ENCODE results near the gene HACL1.
"Not testable (repeated sequence)": the region's sequence is repeated elsewhere in the genome, so short reads cannot be mapped to it uniquely, and the experiment has no call there.

HACL1 gene

DNA sequence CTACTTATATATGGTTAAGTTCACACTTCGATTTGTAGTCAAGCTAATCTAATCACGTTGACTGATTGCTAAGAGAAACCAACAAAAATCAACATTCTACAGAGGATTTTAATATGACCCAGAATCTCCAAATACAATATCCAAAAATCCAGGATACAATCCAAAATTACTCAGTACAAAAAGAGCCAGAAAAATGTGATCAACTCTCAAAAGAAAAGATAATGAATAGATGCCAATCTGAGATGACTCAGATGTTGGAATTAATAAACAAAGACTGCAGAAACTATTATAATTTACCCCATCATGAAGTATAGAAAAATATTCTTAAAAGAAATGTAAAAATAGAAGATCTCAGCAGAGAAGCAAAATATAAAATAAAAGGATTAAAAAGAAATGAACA lies 22.3 kb downstream of the HACL1 start:
- no peak for DNase-seq (ENCODE audit: low read depth in 2 of 2)

GRCh38 chr3:15578289-15578867 lies 23.0 kb downstream of the HACL1 start:
- DNase-seq (ENCODE audit: low read depth in 2 of 2) = no peak

DNA sequence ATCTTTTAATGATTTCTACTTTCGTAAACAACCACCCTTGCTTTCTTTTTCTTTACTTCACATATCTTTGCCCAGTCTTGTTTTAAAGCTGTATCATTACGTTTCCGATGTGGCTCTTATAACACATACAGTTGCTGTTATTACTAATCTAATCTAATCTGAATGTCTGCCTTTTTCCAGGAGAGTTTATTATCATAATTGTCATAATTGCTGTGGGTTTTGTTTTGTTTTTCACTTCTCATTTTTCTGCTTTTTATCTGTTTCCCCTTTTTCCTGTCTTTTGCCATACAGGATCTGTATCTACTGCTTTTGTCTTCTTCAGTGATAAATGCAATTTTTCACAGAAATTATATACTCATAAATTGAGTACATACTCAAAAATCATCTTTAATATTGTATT lies 24.9 kb downstream of the HACL1 start:
- DNase-seq (ENCODE audit: low read depth in 2 of 2) = no peak

- DNase-seq (ENCODE audit: low read depth in 2 of 2) = no peak
Observed at GRCh38 chr3:15575446-15575845, 25.9 kb downstream of the HACL1 start.

DNA sequence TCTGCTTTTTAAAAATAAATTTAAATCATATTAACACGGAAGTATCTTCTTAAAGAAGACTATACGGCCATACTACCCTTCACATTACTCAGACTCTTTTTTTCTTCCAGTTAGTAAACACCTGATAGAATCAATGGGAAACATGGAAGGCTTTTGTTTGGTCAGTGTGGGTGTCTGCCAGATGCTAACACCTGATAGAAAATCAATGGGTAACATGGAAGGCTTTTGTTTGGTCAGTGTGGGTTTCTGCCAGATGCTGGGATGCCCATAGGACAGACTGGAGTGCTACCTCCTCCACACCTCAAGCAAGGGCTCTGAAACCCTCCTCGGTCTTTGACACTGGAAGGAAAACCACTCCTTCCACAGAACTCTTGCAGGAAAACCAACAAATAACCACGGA lies 29.2 kb downstream of the HACL1 start:
- no peak for DNase-seq (ENCODE audit: low read depth in 2 of 2)

DNA sequence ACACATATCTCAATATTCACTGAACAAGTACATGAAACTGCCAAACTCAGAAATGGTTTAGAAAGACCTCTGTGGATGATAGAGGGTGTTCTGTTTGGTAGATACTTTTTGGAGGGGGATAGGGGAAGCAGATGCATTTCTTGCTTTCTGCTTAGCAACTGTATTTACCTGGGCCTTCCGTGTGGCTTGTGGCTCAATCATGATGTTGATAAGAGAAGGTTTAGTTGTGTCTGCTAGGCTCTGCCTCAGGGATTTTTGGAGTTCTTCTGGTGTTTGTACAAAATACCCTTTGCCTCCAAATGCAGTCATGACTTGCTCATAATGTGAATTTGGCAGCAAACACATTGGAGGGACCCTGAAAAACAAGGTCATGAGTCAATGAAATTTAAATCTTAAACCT lies 38.2 kb downstream of the HACL1 start:
- DNase-seq (ENCODE audit: low read depth in 2 of 2) = no peak

GRCh38 chr3:15562560-15562959 lies 38.8 kb downstream of the HACL1 start:
- DNase-seq (ENCODE audit: low read depth in 2 of 2) = no peak

GRCh38 chr3:15558581-15558980 lies 42.8 kb downstream of the HACL1 start:
- no peak for DNase-seq (ENCODE audit: low read depth in 2 of 2)

DNA sequence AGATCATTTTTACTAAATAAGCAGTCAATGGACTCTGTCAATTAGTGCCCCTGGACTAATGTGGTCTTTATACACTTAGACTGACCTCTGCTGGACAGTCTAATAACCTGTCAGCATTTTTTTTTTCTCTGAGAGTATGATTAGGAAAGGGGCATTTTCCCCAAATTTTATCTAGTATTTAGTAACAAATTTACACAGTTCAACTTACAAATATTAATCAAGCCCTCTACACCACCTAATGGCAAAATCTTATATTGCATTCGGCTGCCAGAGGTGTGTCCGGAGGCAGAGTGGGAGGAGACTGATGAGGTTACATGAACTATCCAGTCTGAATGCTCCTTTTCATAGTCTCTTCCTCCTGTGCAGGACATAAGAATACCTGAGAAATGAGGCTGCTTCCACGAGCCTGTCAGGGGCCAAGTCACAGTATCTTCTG lies 43.8 kb downstream of the HACL1 start:
- peak; percentile 7 to 18 for DNase-seq (ENCODE audit: low read depth in 2 of 2)

DNA sequence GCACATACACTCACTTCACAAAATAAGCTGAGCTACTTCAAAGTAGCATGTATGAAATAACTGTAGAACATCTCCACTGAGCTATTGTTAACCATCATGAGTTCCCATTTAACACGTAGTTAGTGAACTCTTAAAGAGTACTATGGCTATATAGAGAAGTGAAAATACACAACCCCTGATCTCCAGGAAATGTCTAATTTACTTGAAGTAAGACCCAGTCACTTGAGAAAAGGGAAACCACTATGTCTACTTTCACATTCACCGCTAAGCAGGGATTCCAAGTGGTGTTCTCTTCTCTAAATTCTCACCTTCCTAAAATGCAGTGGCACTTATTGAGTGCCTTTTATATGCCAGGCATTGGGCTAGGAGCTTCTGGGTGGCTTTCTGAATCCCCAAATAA lies 44.9 kb downstream of the HACL1 start:
- no peak for DNase-seq (ENCODE audit: low read depth in 2 of 2)

- no peak for DNase-seq (ENCODE audit: low read depth in 2 of 2)
Observed at GRCh38 chr3:15553749-15554148, 47.6 kb downstream of the HACL1 start.

- DNase-seq (ENCODE audit: low read depth in 2 of 2) = no peak
Observed at GRCh38 chr3:15551902-15552301, 49.5 kb downstream of the HACL1 start.

DNA sequence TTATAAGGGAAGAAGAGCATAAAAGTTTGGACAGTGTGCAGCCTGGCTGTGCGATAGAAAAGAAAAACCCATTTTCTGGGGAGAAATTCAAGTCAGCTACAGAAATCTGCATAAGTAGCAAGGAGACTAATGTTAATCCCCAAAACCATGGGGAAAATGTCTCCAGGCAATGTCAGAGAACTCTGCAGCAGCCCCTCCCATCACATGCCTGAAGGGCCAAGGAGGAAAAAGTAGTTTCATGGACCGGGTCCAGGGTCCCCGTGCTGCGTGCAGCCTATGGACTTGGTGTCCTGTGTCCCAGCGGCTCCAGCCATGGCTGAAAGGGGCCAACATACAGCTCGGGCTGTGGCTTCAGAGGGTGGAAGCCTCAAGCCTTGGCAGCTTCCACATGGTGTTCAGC lies 51.5 kb downstream of the HACL1 start:
- no peak for DNase-seq (ENCODE audit: low read depth in 2 of 2)

DNA sequence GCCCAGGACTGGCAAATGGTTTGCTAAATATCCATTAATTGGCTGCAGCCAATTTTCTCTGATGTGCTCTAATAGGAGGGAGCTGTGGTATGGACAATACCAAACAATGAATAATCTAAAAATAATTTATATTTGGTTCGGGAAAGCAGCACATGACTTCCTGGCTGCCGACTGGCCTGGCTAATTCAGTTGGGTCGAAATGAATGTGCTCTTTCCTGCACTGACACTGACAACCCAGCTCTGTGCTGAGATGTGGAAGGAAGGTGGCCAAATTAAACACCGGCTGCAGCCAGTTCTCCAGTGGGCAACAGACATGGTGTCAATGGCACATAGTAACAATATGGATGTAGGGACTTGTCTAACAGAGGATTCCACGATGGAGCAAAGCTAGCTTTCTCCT lies 58.8 kb downstream of the HACL1 start:
- no peak for DNase-seq (ENCODE audit: low read depth in 2 of 2)

- no peak for DNase-seq (ENCODE audit: low read depth in 2 of 2)
Observed at GRCh38 chr3:15541371-15541770, 60.0 kb downstream of the HACL1 start.

- no peak for DNase-seq (ENCODE audit: low read depth in 2 of 2)
Observed at GRCh38 chr3:15539066-15539465, 62.3 kb downstream of the HACL1 start.

DNA sequence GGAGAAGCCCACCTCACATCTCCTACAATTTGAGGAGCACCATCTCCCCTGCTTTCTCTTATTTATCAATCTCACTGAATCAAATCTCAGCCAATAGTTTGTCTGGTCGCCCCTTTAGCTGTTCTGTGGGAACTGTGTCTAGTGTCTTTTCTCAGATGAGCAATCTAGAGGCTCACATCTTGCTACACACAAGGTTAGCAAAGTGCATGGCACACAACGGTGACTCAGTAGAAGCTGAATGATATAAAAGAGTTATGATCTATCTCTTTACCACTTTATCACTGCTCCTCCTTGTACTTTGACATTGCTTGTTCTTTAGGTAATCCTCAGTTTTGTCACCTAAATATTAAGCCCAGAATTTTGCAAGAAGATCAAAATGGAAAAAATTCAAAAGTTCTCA lies 63.0 kb downstream of the HACL1 start:
- DNase-seq (ENCODE audit: low read depth in 2 of 2) = no peak

DNA sequence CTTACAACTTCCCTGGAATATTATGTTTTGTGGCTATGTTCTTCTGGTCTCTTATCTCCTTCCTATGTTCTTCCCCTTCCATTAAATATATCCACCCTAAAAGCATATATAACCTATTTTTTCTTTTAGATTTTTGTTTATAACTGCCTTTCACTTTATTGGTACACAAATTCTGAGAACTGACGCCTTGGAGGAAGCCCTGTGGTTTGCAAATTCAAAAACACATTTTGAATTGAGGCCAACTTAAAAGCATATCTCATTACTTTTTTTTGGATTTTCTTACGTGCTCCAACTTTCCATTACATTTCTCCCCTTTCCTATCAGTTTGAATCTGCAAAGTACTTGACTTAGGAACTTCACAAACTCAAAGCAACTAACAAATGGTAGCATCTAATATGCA lies 64.5 kb downstream of the HACL1 start:
- no peak for DNase-seq (ENCODE audit: low read depth in 2 of 2)

GRCh38 chr3:15535732-15536131 lies 65.6 kb downstream of the HACL1 start:
- peak in 1 of 2 donors; percentile 18 for DNase-seq (ENCODE audit: low read depth in 2 of 2)

DNA sequence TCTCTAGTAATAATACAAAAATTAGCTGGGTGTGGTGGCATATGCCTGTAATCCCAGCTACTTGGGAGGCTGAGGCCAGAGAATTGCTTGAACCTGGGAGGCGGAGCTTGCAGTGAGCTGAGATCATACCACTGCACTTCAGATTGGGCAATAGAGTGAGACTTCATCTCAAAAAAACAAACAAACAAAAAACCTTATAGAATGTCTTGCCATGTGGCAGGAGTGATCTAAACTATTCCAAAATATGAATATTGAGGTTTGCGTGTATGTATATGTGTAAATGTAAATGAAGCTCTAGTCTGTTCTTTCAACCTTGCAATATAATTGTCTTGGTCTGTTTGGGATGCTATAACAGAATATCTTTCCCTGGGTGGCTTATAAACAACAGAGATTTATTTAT lies 68.8 kb downstream of the HACL1 start:
- not testable (repeated sequence) for DNase-seq (ENCODE audit: low read depth in 2 of 2)

- no peak for DNase-seq (ENCODE audit: low read depth in 2 of 2)
Observed at GRCh38 chr3:15531346-15531745, 70.0 kb downstream of the HACL1 start.

- no peak for DNase-seq (ENCODE audit: low read depth in 2 of 2)
Observed at GRCh38 chr3:15528854-15529537, 72.4 kb downstream of the HACL1 start.

- no peak for DNase-seq (ENCODE audit: low read depth in 2 of 2)
Observed at GRCh38 chr3:15527031-15527459, 74.3 kb downstream of the HACL1 start.

DNA sequence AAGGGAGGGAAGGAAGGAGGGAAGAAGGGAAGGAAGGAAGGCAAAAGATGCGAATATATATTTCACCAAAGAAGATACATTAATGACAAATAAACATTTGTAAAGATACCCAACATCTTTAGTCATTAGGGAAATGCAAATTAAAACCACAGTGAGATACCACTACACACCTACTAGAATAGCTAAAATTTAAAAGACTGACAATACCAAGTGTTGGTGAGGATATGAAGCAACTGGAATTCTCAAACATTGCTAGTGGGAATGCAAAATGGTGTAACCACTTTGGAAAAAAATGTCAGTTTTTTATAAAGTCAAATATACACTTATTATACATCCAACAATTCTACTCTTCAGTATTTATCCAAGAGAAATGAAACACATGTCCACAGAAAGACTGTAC lies 75.6 kb downstream of the HACL1 start:
- DNase-seq (ENCODE audit: low read depth in 2 of 2) = no peak
